Suppressor macrophage (primary cell): ENCODE measurements around the gene SPDYE3.
"Not testable (repeated sequence)": the region's sequence is repeated elsewhere in the genome, so short reads cannot be mapped to it uniquely, and the experiment has no call there.

Experiments
- DNase-seq, 4 experiments: peaks; one replicate each; pipeline ENCODE4 v3.0.0-alpha.2; 2020 to 2022

SPDYE3 gene

DNA sequence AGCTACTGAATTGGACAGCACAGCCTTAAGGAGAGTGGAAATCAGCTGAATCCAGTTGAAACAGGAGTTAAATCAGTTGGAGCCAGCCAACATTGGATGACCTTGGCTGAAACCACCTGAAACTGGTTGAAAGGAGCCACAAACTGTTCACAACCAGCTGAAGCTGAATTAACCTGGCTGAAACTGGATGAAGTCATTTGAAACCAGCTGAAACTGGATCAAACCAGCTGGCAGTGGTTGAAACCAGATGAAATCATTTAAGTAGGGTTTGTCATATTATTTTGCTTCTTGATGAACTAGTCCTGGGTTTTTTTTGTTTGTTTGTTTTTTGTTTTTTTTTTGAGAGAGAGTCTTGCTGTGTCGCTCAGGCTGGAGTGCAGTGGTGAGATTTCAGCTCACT, 15.3 kb upstream of the SPDYE3 start:
- not testable (repeated sequence) for DNase-seq

DNA sequence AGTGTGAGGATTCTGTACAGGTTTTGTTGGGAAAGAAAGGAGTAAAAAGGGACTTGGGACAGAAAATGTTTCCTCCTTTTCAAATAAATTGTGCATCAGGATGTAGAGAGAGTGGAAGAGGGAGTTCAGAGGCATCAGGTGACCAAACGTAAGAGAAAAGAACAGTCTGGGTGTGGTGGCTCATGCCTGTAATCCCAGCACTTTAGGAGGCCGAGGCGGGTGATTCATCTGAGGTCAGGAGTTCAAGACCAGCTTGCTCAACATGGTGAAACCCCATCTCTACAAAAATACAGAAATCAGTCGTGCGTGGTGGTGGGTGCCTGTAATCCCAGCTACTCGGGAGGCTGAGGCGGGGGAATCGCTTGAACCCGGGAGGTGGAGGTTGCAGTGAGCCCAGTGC, 12.2 kb upstream of the SPDYE3 start:
- DNase-seq = peak in 2 of 4 experiments; percentile 3 to 44

DNA sequence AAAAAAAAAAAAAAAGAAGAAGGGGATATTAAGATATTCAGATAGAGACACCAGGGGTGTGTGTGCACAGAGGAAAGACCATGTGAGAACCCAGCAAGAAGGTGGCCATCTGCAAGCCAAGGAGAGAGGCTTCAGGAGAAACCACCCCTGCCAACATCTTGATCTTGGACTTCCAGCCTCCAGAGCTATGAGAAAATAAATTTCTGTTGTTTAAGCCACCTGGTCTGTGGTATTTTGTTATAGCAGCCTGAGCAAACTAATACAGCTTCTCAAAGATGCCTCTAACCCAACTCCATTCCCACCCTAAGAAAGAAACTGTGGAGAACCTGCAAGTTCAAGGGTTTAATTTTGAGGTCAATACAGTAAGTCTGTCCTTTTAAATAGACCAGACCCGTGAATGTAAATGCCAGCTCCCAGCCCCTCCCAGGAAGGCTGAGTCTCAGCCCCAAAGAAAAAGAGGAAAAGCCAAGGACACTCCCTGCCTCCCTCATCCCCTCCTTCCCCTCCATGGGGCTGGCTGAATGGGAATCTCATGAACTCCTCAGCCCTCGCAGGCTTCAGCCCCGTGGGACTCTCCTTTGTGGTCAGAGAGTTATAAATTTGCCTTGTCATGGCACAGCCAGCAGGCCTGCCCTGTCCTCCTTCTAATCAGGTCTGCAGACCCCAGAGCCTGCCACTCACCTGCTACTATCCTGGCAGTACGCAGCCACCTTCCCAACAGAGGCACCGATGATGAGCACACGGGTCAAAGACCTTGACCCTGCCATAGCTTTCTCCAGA, 9.5 kb upstream of the SPDYE3 start:
- not testable (repeated sequence) for DNase-seq

DNA sequence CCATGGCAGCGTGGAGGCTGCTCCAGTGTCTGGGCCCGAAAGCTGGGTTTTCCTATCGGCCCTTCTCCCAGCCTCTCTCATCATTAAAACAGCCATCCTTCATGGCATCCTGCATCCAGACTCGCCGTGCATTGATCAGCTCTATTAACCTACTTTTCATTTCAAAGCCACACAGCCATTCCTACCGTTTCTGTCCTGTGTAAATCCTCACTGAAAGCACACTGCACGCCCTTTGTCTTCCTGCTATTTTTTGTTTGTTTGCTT, 8.9 kb upstream of the SPDYE3 start:
- not testable (repeated sequence) for DNase-seq

DNA sequence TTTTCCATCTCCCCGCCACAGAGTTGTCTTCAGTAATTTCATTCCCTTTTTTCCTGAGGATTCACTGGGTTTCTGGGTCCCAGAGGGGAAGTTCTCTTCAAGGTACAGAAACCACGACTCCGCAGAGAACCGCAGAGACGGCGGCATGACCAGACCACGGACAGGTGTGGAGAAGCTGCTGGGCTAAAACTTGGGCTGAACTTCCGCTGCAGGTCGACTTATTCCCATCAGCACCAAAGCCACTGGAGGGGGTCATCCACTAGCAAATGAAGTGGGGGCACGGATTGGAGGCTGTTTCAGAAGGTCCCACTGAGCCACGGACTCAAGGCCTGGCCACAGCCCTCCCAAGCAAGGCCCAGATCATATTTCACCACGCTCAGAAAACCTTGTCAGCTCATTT, 3.0 kb upstream of the SPDYE3 start:
- DNase-seq = not testable (repeated sequence)

DNA sequence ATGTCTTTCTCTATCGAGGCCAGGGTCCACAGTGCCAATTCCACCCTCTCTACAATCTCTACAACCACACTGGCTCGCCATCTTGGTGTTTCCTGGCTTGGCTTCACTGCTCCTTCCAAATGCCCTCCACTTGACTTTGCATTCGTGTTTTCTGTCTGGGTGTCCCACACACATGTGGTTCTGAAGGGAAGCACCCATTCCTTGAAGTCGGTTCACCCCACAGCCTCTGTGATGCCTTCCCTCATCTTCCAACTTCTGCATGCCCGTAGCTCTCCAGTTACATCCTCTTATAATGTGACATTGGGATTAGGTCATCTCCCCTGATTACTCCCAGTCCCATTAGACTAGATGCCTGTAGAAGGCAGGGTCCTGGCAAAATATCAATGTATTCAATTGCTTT, 10.8 kb downstream of the SPDYE3 start:
- peak; percentile 9 to 54 (median 44) for DNase-seq

DNA sequence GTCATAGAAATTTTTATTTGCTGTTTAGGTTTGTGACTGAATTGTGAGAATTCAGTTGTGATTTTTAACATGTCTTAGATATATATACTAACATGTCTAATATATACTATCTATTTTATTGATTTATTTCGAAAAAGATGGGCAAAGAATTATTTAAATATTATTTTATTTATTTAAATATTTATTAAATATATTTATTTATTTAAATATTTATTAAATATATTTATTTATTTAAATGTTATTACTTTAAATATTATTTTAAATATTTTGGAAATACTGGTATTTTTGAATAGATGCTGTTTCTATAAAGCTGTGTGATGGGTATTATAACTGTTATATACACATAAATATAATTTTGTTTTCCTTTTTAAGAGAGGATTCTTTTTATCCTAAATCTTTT, 14.1 kb downstream of the SPDYE3 start:
- DNase-seq = not testable (repeated sequence)

DNA sequence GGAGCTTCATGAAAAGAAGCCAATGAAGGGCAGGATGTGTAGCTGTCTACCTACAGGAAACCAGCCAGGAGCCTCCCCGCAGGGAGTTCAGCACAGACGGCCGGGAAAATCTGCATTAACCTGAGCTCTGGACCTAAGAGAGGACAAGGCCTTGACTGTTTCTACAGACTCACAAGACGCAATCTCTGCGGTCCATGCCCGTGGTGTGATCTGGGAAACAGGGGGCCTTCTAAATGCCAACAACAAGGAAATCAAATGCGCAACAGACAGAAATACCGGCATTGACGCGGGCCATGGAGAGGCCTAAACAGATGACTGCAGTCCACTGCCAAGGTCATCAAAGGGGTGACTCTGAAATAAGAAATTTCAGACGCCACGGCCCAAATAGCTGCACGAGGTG, 16.7 kb downstream of the SPDYE3 start:
- DNase-seq = not testable (repeated sequence)

DNA sequence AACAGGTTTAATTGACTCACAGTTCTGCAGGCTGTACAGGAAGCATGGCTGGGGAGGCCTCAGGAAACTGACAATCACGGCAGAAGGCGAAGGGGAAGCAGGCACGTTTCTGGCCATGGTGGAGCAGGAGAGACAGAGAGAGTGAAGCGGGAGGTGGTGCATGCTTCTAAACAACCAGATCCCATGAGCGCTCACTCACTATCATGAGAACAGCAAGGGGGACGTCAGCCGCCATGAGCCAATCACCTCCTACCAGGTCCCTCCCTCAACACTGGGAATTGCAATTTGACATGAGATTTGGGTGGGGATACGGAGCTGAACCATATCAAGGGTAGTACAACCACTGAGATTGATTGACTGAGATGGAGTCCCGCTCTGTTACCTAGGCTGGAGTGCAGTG, 18.2 kb downstream of the SPDYE3 start:
- DNase-seq = not testable (repeated sequence)

DNA sequence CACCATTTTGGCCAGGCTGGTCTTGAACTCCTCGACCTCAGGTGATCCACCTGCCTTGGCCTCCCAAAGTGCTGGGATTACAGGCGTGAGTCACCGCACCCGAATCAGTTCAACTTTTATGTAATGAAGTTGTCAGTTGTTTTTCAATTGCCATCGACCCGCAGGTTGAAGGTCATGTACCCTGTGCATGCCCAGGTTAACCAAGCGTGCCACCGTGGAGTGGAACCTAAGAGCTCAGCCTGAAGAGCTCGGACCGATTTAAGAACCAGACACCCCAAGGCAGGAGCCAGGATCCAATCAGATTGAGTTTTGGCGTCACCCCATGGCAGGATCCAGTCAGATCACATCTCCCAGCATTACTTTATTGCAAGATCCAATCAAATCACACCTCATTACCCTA, 19.4 kb downstream of the SPDYE3 start:
- DNase-seq = not testable (repeated sequence)

DNA sequence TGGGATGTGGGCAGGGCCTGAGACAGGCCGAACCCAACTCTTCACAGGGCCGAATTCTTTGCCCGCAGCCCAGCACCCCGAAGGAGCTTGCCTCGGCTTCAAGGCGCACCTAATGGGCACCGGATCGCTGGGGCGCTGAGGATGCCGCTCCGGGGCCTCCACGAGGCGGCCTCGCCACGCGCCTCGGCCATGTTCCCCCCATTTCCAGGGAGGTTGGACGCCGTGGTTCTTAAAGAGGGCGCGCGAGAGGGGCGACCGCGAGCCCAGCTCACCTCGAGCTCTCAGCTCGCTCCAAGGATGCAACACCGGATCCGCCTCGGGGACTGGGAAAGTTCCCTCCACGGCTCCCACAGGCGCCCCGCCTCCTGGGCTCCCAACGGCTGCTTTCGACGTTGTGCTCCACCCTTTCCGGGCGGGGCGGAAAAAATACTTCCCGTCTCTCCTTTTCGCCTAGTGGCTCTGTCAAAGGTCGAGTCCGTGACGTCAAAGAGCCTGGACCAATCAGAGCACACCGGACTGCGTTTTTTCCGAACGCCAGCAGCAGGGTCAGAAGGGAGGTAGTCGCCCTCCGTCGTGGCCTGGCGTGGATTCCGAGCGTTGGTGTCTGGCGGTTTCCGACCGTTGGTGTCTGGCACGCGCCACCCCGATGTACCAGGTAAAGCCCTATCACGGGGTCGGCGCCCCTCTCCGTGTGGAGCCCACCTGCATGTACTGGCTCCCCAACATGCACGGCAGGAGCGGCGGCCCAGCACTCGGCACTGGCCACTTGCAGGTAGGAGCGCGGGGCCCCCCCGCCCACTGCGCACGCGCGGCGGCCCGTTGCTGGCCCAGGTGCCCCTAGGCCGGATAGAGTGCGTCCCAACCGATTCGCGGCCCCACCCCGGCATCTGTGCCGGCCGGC, 28.3 kb downstream of the SPDYE3 start:
- DNase-seq = peak; percentile 93 to 95 (median 94)

DNA sequence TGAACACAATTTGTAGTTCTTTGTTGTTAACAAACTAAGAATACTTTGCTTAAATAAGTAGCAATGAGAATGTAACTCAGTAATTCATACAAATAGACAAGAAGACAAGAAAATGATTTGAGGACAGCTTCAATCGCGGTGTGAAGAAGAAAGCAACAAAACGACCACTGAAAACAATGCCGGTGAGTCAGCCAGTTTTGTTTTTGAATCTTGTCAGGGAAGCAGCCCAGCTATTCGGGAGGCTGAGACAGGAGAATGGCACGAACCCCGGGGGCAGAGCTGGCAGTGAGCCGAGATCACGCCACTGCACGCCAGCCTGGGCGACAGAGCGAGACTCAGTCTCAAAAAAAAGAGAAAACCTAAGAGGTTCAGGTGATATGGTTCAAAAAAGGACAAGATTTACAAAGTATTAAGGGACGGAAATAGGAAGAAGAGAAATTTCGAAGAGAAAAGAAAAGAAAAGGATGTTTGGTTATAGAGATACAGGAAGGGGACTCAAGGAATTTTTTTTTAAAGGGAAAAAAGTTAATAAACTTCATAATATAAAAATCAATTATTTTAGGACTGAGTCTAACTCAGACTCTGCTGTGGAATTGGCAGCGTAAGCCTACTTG, 30.7 kb downstream of the SPDYE3 start:
- not testable (repeated sequence) for DNase-seq

DNA sequence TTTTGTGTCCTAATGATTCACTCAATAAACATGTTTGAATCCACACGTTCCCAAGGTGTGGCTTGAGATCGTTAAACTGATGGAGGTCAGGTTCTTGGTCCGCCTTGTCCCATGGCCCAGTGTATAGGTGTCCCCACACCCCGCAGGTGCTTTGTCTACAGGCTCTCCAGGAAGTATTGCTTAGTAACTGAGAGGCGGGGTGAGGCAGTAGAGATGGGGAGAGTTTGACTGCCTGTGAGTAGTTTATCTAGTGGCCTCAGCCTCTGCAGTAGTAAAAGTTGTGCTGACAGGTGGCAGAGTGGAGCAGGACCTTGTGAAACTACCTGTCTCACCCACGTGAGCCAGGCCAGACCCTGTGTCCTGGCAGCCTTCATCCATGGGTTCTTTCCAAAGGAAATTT, 33.8 kb downstream of the SPDYE3 start:
- DNase-seq = not testable (repeated sequence)

DNA sequence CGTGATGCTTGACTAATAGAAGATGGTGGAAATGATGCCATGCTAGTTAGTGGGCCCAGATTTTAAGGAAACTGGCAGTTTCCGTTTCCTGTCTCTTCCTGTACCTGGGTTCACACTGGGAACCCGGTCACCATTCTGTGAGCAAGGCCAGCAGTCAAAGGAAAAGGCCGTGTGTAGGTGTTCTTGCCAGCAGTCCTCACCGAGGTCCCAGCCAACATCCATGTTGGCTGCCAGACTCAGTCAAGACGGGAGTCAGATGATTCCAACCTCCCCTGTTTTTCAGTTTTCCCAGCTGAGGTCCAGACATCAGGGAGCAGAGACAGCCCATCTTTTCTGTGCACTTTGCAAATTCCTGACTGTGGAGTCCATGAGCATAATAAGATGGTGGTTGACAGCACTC, 35.3 kb downstream of the SPDYE3 start:
- DNase-seq = no peak

DNA sequence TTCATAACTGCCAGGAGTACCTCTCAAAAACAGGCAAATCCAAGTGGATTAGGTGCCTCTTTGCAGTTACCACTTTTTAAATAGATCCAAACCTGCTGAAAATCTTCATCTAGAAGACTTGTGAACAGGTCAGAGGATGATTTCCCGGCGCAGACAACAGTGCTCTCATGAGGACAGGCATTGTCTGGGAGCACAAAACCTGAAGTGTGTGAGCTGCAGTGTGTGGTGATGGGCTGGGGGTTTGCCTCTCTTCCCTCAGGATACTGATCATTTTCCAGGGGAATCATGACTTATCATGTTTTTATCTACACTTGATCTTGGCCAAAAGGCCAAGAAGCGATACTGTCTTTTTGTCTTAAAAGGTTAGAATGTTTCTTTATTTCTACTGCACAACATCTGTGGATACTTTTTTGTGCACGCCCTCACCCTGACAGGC, 36.6 kb downstream of the SPDYE3 start:
- DNase-seq = not testable (repeated sequence)

DNA sequence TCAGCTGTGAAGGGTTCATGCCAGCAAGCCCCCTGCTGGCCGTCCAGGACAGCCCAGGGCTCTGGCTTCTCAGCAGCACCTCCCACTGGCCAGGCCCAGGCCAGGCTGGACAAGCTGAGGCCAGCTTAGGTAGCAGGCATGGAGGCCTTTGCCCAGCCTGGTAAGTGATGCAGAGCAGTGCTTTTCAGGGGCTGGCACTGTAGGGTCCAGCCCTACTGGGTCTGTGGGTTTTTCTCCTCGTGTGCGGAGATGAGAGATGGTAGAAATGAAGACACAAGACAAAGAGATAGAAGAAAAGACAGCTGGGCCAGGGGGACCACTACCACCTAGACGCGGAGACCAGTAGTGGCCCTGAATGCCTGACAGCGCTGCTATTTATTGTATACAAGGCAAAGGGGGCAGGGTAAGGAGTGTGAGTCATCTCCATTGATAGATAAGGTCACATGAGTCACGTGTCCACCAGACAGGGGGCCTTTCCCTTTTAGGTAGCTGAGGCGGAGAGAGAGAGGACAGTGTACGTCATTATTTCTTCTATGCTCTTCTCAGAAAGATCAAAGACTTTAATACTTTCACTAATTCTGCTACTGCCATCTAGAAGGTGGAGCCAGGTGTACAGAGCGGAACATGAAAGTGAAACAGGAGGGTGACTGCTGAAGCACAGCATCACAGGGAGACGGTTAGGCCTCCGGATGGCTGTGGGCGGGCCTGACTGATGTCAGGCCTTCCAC, 37.2 kb downstream of the SPDYE3 start:
- DNase-seq = peak; percentile 40 to 72 (median 60)

DNA sequence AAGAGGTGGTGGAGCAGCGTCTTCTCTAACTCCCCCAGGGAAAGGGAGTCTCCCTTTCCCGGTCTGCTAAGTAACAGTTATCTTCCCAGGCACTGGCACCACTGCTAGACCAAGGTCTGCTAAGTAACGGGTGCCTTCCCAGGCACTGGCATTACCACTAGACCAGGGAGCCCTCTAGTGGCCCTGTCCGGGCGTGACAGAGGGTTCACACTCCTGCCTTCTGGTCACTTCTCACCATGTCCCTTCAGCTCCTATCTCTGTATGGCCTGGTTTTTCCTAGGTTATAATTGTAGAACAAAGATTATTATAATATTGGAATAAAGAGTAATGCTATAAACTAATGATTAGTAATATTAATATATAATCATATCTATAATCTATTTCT, 37.8 kb downstream of the SPDYE3 start:
- DNase-seq = peak; percentile 54 to 78 (median 63)

DNA sequence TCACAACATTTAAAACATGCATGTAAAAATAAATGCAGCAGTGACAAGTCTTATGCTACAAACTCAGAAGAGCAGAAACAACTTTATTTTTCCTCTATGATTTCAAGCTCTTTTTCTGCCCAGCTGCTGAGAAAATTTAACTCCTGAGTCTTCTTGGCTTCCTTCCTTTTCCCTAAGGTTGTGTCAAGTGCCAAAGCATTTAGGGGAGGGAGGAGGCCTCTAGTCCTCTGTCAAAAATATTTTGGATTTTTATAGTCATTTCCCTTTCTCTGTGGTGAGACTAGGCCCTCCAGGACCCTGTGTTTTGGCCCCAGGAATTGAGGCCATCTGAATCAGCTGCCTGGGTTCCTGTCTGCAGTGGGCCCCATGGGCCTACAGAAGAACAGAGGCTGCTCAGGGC, 39.4 kb downstream of the SPDYE3 start:
- no peak for DNase-seq

DNA sequence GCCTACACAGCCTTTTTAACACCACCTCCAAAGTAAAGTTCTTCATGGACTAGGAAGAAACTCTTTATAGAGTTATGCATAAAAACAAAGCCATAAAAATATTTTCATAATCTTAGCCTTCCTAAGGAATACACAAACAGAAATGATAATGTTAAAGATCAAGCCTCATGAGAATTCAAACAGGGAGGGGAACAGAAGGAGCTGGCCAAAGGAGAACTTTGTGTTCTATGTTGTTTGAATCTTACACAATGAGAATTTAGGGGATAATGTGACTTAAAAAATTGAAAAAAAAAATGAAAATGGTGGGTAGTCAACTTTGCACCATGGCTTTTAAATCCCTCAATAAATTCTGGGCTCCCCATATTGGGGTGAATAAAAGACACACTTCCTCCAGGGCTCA, 41.3 kb downstream of the SPDYE3 start:
- no peak for DNase-seq

DNA sequence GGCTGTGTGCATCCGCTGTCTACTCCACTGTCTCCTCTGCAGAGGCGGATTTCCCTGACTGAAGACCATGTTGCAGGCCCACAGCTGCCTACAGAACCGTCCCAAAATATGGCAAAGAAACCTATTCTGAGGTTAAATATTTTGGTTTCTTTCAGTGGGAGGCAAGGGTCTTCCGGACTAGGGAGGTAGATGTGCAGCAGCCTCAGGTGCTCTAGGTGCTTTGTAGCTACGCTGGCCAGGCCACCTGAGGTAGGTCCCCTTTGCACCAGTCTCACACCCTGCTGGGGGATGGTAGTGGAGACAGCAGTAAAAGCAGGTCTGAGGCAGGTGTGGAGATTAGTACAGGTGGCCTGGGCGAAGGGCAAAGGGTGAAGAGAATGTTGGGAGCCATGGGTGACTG, 42.3 kb downstream of the SPDYE3 start:
- no peak for DNase-seq

DNA sequence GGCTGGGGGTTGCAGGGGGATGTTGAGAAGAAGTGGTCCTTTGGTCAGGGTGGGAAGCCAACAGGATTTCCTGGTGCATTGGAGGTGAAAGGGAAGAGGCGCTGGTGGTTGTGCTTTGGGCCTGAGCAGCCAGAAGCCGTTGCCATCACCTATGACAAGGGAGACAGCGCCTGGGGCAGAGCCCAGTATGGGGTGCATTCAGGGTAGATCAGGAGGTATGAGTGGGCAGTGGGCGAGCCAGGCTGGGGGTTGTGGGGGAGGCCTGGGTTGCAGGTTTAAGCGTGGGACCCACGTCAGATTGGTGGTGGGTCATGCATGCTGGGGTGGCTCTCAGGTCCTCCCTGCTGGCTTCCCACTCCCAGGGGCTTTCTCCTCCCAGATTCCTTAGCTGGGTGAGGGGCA, 44.2 kb downstream of the SPDYE3 start:
- no peak for DNase-seq

DNA sequence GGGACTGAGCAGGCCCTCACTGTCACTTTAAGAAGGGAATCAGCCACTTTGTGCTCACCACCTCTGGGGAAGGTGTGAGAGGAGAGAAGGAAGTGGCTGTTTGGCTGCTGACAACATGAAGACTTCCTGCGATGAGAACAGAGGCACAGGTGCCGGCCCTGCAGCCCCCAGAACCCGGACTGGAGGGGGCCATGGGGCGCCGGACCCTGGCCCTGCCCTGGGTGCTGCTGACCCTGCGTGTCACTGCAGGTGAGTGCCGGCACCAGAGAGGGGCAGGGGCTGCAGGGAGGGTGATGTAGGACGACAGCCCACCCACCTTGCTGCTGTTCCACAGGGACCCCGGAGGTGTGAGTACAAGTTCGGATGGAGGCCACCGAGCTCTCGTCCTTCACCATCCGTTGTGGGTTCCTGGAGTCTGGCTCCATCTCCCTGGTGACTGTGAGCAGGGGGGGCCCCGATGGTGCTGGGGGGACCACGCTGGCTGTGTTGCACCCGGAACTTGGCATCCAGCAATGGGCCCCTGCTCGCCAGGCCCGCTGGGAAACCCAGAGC, 44.8 kb downstream of the SPDYE3 start:
- DNase-seq = not testable (repeated sequence)
